T follicular helper cell (primary cell): ENCODE measurements around the gene PLPP6.

Experiments
- DNase-seq: peaks from one replicate; pipeline ENCODE4 v3.0.0-alpha.2; 2020; ENCODE audit warnings: low read depth

Gene PLPP6

DNA sequence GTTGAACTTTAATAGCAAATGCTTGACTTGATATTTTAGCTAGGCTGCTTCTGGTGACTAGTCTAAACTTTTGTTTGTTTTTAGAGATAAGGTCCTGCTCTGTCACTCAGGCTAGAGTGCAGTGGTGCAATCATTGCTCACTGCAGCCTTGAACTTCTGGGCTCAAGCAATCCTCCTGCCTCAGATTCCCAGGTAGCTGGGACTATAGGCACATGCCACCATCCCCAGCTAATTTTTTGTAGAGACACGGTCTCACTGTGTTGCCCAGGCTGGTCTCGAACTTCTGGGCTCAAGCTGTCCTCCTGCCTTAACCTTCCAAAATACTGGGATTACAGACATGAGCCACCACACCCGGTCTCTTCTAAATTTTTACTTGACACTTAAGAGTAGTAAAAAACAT lies 38.0 kb downstream of the PLPP6 start:
- no peak for DNase-seq

GRCh38 chr9:4700932-4701331 lies 38.8 kb downstream of the PLPP6 start:
- no peak for DNase-seq

GRCh38 chr9:4701526-4701925 lies 39.4 kb downstream of the PLPP6 start:
- DNase-seq, result no peak

- DNase-seq, result no peak
Measured at GRCh38 chr9:4704129-4704528, 42.0 kb downstream of the PLPP6 start.

DNA sequence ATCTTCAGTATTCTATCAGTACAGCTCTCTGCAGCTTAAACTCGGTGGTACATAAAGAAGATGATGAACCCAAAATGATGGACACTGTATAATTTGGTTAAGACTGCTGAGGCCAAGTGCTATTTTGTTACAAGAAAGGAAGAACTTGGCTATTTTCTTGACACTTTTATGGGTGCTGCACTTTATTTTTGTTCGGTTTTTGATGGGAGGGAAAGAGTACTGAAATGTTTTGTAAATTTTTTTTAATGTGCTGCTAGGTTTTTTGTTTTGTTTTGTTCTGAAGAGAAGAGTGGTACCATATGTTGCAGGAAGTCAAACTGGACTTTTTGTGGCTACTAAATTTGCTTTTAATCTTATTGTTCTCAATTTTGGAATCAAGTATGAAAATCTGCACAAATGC lies 43.9 kb downstream of the PLPP6 start:
- DNase-seq, result no peak

- no peak for DNase-seq
Measured at GRCh38 chr9:4706971-4707622, 45.0 kb downstream of the PLPP6 start.

- DNase-seq, result no peak
Measured at GRCh38 chr9:4709380-4709779, 47.3 kb downstream of the PLPP6 start.

GRCh38 chr9:4713849-4714248 lies 51.8 kb downstream of the PLPP6 start:
- DNase-seq, result no peak

DNA sequence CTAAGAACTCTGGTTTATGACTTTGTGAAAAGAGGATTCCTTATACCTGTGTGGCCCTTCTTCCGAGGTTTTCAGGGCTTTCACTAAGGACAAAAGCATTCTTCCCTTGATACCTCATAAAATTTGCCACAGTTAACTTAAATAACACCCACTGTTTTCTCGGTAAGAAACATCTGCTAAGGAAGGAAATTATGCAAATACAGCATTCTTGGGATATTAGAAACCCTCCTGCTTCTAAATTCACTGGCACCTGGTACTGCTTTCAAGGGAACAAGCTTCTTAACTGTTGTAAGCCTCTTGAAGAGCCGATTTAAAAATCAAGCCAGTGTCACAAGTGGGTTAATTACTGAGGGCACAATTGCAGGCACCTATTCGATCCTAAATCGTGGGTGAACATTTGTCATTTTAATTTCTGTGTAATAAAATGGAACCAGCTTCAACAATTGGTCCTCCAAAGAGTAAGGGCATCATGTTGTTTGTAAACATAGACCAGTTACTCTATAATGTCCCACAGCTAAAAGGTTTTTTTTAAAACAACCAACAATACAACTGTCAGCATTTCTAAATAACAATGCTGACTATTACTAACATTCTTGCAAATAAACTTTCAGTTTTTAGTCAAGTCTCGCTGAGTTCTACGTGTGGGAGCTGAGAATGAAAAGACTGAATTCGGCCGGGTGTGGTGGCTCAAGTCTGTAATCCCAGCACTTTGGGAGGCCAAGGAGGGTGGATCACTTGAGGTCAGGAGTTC lies 52.3 kb downstream of the PLPP6 start:
- no peak for DNase-seq
